Measurements from ENCODE around the gene SLC25A26. TPM values are rescaled to one million over a fixed set of nuclear protein-coding genes. Genes with fewer than 3 reads are reported as not detected.

The SLC25A26 gene
- total RNA-seq, 1 donor from 2014 or later: 18.0 TPM

DNA sequence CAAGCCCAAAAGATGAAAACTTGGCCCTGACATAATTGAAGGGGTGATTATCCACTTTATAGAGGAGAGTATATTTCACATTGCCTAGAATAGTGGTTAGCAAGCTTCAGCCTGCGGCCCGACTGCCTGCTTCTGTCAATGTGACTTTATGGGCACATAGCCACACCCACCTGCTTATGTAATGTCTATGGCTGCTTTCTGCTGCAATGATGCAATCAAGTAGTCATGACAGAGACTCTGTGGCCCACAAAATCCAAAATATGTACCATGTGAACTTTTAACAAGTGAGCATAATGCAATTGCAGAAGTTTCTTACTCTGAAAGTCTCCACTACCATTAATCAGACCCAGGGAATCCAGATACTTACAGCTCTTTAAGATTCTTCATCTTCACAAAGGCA lies 176.9 kb downstream of the SLC25A26 start:
- peaks cover 47% of the 10 kb centered on the region for H3K36me3 ChIP-seq
- no peak overlapping the region for H3K4me3 ChIP-seq
- no peaks in the 10 kb centered on the region for H3K9me3 ChIP-seq
- intact Hi-C loops (cut with DNase I): no loop called here
- no peaks in the 10 kb centered on the region for H3K27me3 ChIP-seq
- no peak for TF ChIP-seq CTCF (IDR thresholded peaks at IDR 0.05)
- DNase-seq (no peak), ATAC-seq (peak; percentile 42)
- H3K27ac ChIP-seq: no peak overlapping the region
- no peaks in the 10 kb centered on the region for H3K4me1 ChIP-seq

DNA sequence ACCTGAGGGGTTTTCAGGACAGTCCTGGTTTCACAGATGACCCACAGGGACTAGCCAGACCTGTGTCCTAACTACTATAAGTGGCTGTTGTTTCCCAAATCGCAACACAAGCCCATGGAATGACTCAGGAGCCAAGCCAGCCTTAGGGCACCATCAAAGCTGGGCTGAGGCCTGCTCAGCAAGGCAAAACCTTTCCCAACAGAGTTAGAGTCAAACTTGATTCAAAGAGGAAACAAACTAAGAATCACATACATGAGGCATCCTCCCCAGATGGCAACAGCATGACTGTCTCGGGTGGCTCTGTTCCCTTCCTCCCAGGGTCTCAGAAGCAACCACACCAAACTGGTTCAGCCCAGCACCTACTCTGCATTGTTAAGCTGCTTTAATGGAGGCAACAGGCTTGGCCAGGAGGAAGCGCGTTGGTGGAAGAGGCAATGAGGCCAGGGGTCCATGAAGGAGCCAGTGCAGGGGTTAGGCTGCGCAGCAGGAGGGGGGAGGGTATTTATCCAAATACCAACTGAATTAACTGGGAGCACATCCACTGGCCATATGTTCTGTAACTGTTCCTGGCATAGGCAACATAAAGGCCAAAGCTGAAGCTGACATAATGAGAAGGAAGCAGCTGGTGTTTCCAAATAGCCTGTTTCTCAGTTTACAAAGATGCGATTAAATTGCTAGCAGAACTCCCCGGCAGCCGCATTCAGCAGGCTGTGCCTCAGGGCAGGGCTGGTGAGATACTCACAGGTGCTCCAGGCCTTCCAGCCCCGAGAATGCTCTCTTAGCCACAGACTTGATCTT lies 177.6 kb downstream of the SLC25A26 start:
- intact Hi-C loops (cut with DNase I): no loop called here
- Histone ChIP-seq H3K4me3 (no peak overlapping the region), H3K36me3 (peaks cover 41% of the 10 kb centered on the region), H3K27me3 (no peaks in the 10 kb centered on the region), H3K9me3 (no peaks in the 10 kb centered on the region), H3K4me1 (no peaks in the 10 kb centered on the region), H3K27ac (no peak overlapping the region)
- TF ChIP-seq CTCF (IDR thresholded peaks at IDR 0.05): no peak
- ATAC-seq (no peak), DNase-seq (no peak)

DNA sequence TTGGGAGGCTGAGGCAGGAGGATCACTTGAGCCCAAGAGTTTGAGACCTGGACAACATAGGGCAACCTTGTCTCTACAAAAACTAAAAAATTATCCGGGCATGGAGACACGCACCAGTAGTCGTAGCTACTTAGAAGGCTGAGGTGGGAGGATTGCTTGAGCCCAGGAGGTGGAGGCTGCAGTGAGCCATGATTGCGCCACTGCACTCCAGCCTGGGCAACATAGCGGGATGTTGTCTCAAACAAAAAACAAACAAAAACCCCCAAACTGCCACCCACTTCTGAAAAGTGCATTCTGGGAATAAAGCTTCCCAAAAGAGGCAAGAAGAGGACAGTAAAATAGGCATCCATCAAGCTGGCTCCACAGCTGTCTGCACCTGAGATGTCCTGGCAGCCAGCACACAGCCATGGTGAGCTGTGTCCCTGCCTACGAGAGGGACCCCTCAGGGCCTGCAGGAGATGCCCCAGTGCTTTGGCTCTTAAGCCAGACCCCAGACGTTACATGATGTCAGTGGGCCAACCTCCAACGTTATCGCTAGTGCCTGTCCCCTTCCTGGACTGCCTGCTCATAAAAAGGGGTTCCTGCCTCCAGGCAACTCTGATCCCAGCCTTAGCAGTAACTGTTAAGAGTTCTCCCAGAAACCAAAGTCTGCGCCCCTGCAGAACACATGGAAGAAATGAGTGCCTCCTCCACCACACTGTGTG lies 178.9 kb downstream of the SLC25A26 start:
- DNase-seq (no peak), ATAC-seq (no peak)
- no peak overlapping the region for H3K4me3 ChIP-seq
- TF ChIP-seq CTCF (IDR thresholded peaks at IDR 0.05): no peak
- H3K27ac ChIP-seq: no peak overlapping the region
- H3K27me3 ChIP-seq: no peaks in the 10 kb centered on the region
- no peaks in the 10 kb centered on the region for H3K4me1 ChIP-seq
- H3K36me3 ChIP-seq: peaks cover 45% of the 10 kb centered on the region
- H3K9me3 ChIP-seq: no peaks in the 10 kb centered on the region
- intact Hi-C loops (cut with DNase I): no loop called here

GRCh38 chr3:66400411-66401156 lies 179.8 kb downstream of the SLC25A26 start:
- intact Hi-C loops (cut with DNase I): no loop called here
- no peak overlapping the region for H3K27ac ChIP-seq
- peaks cover 45% of the 10 kb centered on the region for H3K36me3 ChIP-seq
- no peaks in the 10 kb centered on the region for H3K9me3 ChIP-seq
- H3K4me1 ChIP-seq: no peaks in the 10 kb centered on the region
- no peak for TF ChIP-seq CTCF (IDR thresholded peaks at IDR 0.05)
- no peaks in the 10 kb centered on the region for H3K27me3 ChIP-seq
- no peak for DNase-seq
- H3K4me3 ChIP-seq: no peak overlapping the region
- no peak for ATAC-seq

- H3K27me3 ChIP-seq: no peaks in the 10 kb centered on the region
- H3K36me3 ChIP-seq: peaks cover 45% of the 10 kb centered on the region
- no peak overlapping the region for H3K4me3 ChIP-seq
- no peaks in the 10 kb centered on the region for H3K4me1 ChIP-seq
- DNase-seq: no peak
- TF ChIP-seq CTCF (IDR thresholded peaks at IDR 0.05): no peak
- no peak overlapping the region for H3K27ac ChIP-seq
- intact Hi-C loops (cut with DNase I): no loop called here
- no peaks in the 10 kb centered on the region for H3K9me3 ChIP-seq
- no peak for ATAC-seq
Measured at GRCh38 chr3:66401157-66401550, 180.4 kb downstream of the SLC25A26 start.
